MM.1S (cell line): Measurements from ENCODE around the gene ACTN1.
A peak's percentile ranks its signal among the peaks of the same experiment; 100 is the strongest.

Experiments
- DNase-seq: peaks from one replicate; pipeline ENCODE4 v3.0.0-alpha.2; 2015
- H2AFZ ChIP-seq: fragments of 300-600 bp; sonication (generic); 2 replicates; pipeline ENCODE4 v1.6.0; 2016; ENCODE audit warnings: antibody characterized with exemption, low read length
- H3F3A ChIP-seq: fragments of 300-600 bp; sonication (generic); 2 replicates; pipeline ENCODE4 v1.6.1; 2016; ENCODE audit warnings: mild to moderate bottlenecking, antibody characterized with exemption, low read length, moderate library complexity, mixed read lengths; ENCODE audit not compliant: insufficient read depth
- H3K27ac ChIP-seq: fragments of 300-600 bp; sonication (generic); 2 replicates; pipeline ENCODE4 v1.5.1; 2016; ENCODE audit warnings: mild to moderate bottlenecking, low read length
- H3K27me3 ChIP-seq: fragments of 300-600 bp; sonication (generic); replicated peaks from 2 replicates; pipeline ENCODE4 v1.6.0; 2016; ENCODE audit warnings: low read length; ENCODE audit not compliant: insufficient read depth
- H3K36me3 ChIP-seq: fragments of 300-600 bp; sonication (generic); replicated peaks from 2 replicates; pipeline ENCODE4 v1.6.1; 2016; ENCODE audit warnings: mild to moderate bottlenecking, low read length, mixed read lengths; ENCODE audit not compliant: insufficient read depth
- H3K4me1 ChIP-seq: fragments of 300-600 bp; sonication (generic); 2 replicates; pipeline ENCODE4 v1.6.1; 2016; ENCODE audit warnings: low read length, mixed read lengths
- H3K4me2 ChIP-seq: fragments of 300-600 bp; sonication (generic); 2 replicates; pipeline ENCODE4 v1.6.0; 2016; ENCODE audit warnings: low read depth, low read length
- H3K4me3 ChIP-seq: fragments of 300-600 bp; sonication (generic); 2 replicates; pipeline ENCODE4 v1.5.1; 2016; ENCODE audit warnings: low read length, mixed read lengths
- H3K79me2 ChIP-seq: fragments of 300-600 bp; sonication (generic); 2 replicates; pipeline ENCODE4 v1.6.1; 2016; ENCODE audit warnings: mixed run types, low read length, mixed read lengths
- H3K9ac ChIP-seq: fragments of 300-600 bp; sonication (generic); 2 replicates; pipeline ENCODE4 v1.6.1; 2016; ENCODE audit warnings: low read length, mixed read lengths
- H3K9me2 ChIP-seq: fragments of 300-600 bp; sonication (generic); replicated peaks from 2 replicates; pipeline ENCODE4 v1.6.1; 2016; ENCODE audit warnings: mild to moderate bottlenecking, low read length, mixed read lengths; ENCODE audit not compliant: insufficient read depth
- H3K9me3 ChIP-seq: fragments of 300-600 bp; sonication (generic); replicated peaks from 2 replicates; pipeline ENCODE4 v1.6.1; 2016; ENCODE audit warnings: mild to moderate bottlenecking, low read length, mixed read lengths; ENCODE audit not compliant: insufficient read depth
- H4K20me1 ChIP-seq: fragments of 300-600 bp; sonication (generic); 2 replicates; pipeline ENCODE4 v1.6.1; 2016; ENCODE audit warnings: mild to moderate bottlenecking, low read length, moderate library complexity, mixed read lengths; ENCODE audit not compliant: insufficient read depth
- EZH2 ChIP-seq: fragments of 300-600 bp; sonication (generic); optimal IDR thresholded peaks from 2 replicates; pipeline ENCODE3; 2017; ENCODE audit warnings: low read depth, mild to moderate bottlenecking, antibody characterized with exemption, low read length, mixed read lengths
- EZH2phosphoT487 ChIP-seq: fragments of 300-600 bp; sonication (generic); IDR thresholded peaks from 2 replicates; pipeline ENCODE4 v1.6.1; 2018; ENCODE audit warnings: antibody characterized with exemption, low read length
- TF ChIP-seq, protein P1 (sequence below): fragments of 300-600 bp; sonication (generic); IDR thresholded peaks from 2 replicates; pipeline ENCODE4 v1.5.1; 2016; ENCODE audit warnings: antibody characterized with exemption, low read length, mixed read lengths

Gene ACTN1

DNA sequence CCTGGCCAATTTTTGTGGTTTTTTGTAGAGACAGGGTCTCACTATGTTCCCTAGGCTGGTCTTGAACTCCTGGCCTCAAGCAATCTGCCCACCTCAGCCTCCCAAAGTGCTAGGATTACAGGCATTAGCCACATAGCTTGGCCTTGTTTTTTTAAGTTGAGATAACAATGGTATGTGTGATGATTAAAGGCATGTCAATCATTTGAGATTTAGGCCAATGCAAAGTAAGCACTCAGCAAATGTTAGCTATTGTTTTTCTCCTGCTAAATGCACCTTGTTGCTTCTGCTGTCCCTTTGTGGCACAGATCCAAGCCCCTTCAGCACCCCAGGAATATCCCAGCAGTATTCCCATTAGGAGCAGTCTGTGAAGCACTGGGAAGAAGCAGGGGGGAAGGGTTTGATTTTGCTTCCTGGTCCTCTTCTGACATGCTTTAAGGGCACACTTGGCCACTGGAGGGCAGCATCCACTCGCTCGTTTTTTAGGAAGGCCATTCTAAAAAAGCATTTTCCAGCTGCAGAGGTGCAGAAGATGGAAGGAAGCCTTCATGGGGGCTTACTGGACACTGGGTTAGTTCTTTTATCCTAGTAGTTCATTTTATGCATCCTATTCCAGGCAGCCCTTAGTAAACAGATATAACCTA lies 116.0 kb downstream of the ACTN1 start:
- H3K27me3 ChIP-seq, result no peaks in the 10 kb centered on the region
- H3K27ac ChIP-seq, result no peak overlapping the region
- no peaks in the 10 kb centered on the region for H3K9me3 ChIP-seq
- no peaks in the 10 kb centered on the region for H3K79me2 ChIP-seq
- H3K4me3 ChIP-seq, result no peak overlapping the region
- H3F3A ChIP-seq, result no peaks in the 10 kb centered on the region
- H2AFZ ChIP-seq, result no peak overlapping the region
- H3K9me2 ChIP-seq, result no peaks in the 10 kb centered on the region
- TF ChIP-seq, protein P1, sequence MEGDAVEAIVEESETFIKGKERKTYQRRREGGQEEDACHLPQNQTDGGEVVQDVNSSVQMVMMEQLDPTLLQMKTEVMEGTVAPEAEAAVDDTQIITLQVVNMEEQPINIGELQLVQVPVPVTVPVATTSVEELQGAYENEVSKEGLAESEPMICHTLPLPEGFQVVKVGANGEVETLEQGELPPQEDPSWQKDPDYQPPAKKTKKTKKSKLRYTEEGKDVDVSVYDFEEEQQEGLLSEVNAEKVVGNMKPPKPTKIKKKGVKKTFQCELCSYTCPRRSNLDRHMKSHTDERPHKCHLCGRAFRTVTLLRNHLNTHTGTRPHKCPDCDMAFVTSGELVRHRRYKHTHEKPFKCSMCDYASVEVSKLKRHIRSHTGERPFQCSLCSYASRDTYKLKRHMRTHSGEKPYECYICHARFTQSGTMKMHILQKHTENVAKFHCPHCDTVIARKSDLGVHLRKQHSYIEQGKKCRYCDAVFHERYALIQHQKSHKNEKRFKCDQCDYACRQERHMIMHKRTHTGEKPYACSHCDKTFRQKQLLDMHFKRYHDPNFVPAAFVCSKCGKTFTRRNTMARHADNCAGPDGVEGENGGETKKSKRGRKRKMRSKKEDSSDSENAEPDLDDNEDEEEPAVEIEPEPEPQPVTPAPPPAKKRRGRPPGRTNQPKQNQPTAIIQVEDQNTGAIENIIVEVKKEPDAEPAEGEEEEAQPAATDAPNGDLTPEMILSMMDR, result peak; percentile 59
- no peak for TF ChIP-seq EZH2
- H4K20me1 ChIP-seq, result no peaks in the 10 kb centered on the region
- H3K36me3 ChIP-seq, result no peaks in the 10 kb centered on the region
- H3K9ac ChIP-seq, result no peak overlapping the region
- peak; percentile 39 for DNase-seq
- H3K4me1 ChIP-seq, result no peaks in the 10 kb centered on the region
- no peak overlapping the region for H3K4me2 ChIP-seq

DNA sequence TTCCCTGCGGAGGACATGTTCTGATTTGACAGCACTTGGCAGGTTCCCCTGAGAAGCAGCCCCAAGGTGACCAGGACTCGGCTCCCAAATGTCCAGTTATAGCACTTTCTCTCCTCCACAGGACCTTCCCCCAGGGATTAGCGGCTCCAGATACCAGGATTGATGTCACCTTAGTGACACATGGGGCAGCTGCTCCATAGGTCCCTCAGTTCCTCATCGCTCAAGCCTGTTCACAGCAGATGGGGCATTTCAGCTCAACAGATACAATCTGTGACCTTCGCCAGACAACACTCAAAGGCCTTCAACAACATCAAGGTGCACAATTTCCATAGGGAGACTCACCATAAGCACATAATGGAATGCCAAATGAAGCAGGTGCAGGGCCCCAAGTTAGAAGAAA lies 118.3 kb downstream of the ACTN1 start:
- TF ChIP-seq EZH2phosphoT487, result no peak
- TF ChIP-seq, protein P1, result no peak
- TF ChIP-seq EZH2, result no peak
- no peaks in the 10 kb centered on the region for H3K9me3 ChIP-seq
- H3K4me3 ChIP-seq, result no peak overlapping the region
- no peak overlapping the region for H3K27ac ChIP-seq
- H3K27me3 ChIP-seq, result no peaks in the 10 kb centered on the region
- no peak for DNase-seq
- H4K20me1 ChIP-seq, result no peaks in the 10 kb centered on the region
- no peaks in the 10 kb centered on the region for H3K79me2 ChIP-seq
- no peak overlapping the region for H2AFZ ChIP-seq
- no peaks in the 10 kb centered on the region for H3K9me2 ChIP-seq
- H3F3A ChIP-seq, result no peaks in the 10 kb centered on the region
- no peaks in the 10 kb centered on the region for H3K4me1 ChIP-seq
- no peak overlapping the region for H3K4me2 ChIP-seq
- H3K9ac ChIP-seq, result no peak overlapping the region
- no peaks in the 10 kb centered on the region for H3K36me3 ChIP-seq

DNA sequence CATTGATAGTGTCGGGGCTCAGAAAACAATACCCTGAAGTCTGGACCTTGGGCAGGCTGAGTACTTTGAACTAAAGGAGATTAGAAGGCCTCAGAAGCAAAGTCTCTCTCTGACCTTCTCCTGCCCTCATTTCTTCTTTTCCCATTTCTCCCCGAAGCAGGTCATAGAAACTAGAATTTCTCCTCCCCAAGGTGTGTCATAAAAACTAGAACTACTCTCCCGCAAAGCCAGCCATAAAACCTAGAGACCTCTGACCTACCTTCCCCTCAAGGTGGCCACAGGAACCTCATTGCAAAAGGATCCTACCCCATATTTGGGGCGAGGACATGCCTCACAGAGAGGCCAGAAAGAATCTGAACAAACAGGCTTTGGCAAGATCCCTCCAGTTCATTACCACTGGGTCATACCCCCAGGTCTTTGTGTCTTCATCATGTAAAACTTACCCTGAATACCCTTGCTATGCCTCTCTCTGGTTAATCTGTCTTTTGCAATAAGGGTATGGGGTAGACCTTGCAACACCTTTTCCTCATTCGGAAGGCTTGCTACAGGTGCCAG lies 121.5 kb downstream of the ACTN1 start:
- DNase-seq, result no peak
- no peak overlapping the region for H3K4me2 ChIP-seq
- no peaks in the 10 kb centered on the region for H3F3A ChIP-seq
- no peaks in the 10 kb centered on the region for H3K9me3 ChIP-seq
- no peak overlapping the region for H3K9ac ChIP-seq
- TF ChIP-seq, protein P1, result no peak
- no peak for TF ChIP-seq EZH2phosphoT487
- TF ChIP-seq EZH2, result no peak
- H3K36me3 ChIP-seq, result no peaks in the 10 kb centered on the region
- H3K27ac ChIP-seq, result no peak overlapping the region
- H3K27me3 ChIP-seq, result no peaks in the 10 kb centered on the region
- H3K4me1 ChIP-seq, result no peaks in the 10 kb centered on the region
- H3K9me2 ChIP-seq, result no peaks in the 10 kb centered on the region
- H3K79me2 ChIP-seq, result no peaks in the 10 kb centered on the region
- no peak overlapping the region for H2AFZ ChIP-seq
- H3K4me3 ChIP-seq, result no peak overlapping the region
- no peaks in the 10 kb centered on the region for H4K20me1 ChIP-seq
